Measurements from ENCODE around the gene COX4I2.

- no peak for TF ChIP-seq CTCF (conservative IDR thresholded peaks at IDR 0.05; ENCODE audit: low read depth, low read length)
- TF ChIP-seq EZH2phosphoT487 (IDR thresholded peaks at IDR 0.05; ENCODE audit: borderline replicate concordance, low read length): no peak
- TF ChIP-seq EZH2 (IDR thresholded peaks at IDR 0.05; ENCODE audit: low read length, unreplicated experiment): no peak
Measured at GRCh38 chr20:31676609-31676989, 38.9 kb downstream of the COX4I2 start.

All from PC-3 (cell line).